GM21360 (cell line): Measurements from ENCODE around the gene MS4A7.
A peak's percentile ranks its signal among the peaks of the same experiment; 100 is the strongest.

Source experiments
- ATAC-seq: cut with Tn5 transposase; IDR thresholded peaks from one replicate; pipeline ENCODE4 v1.9.1; 2021; ENCODE audit warnings: mild to moderate bottlenecking, moderate library complexity; ENCODE audit not compliant: unreplicated experiment

Gene MS4A7

GRCh38 chr11:60370811-60371298 is 7.5 kb upstream of the MS4A7 start:
- no peak for ATAC-seq

GRCh38 chr11:60371386-60371785 is 6.9 kb upstream of the MS4A7 start:
- no peak for ATAC-seq

- no peak for ATAC-seq
Measured at GRCh38 chr11:60371854-60372253, 6.5 kb upstream of the MS4A7 start.

GRCh38 chr11:60372767-60373166 is 5.6 kb upstream of the MS4A7 start:
- no peak for ATAC-seq

GRCh38 chr11:60375316-60375715 is 3.0 kb upstream of the MS4A7 start:
- no peak for ATAC-seq

GRCh38 chr11:60376601-60377000 is 1.7 kb upstream of the MS4A7 start:
- ATAC-seq, result no peak

GRCh38 chr11:60377401-60378136 is 763 bp upstream of the MS4A7 start:
- ATAC-seq, result peak; percentile 52

- ATAC-seq, result peak; percentile 89
Measured at GRCh38 chr11:60389279-60389910, 11.1 kb downstream of the MS4A7 start.

- no peak for ATAC-seq
Measured at GRCh38 chr11:60390419-60390818, 12.1 kb downstream of the MS4A7 start.

GRCh38 chr11:60392361-60392760 is 14.0 kb downstream of the MS4A7 start:
- no peak for ATAC-seq

GRCh38 chr11:60393016-60393415 is 14.7 kb downstream of the MS4A7 start:
- no peak for ATAC-seq

GRCh38 chr11:60394666-60395380 is 16.5 kb downstream of the MS4A7 start:
- ATAC-seq, result no peak

- ATAC-seq, result no peak
Measured at GRCh38 chr11:60396382-60396781, 18.1 kb downstream of the MS4A7 start, which contains the start of gene MS4A14. TSS of gene MS4A14 (plus strand) at chr11:60396459. CDS start at chr11:60396579, 120 bp downstream.

GRCh38 chr11:60396799-60397198 is 18.5 kb downstream of the MS4A7 start:
- ATAC-seq, result peak; percentile 72

GRCh38 chr11:60420015-60420414 is 41.7 kb downstream of the MS4A7 start:
- no peak for ATAC-seq

GRCh38 chr11:60422609-60423008 is 44.3 kb downstream of the MS4A7 start:
- ATAC-seq, result no peak

- ATAC-seq, result no peak
Measured at GRCh38 chr11:60428517-60428916, 50.2 kb downstream of the MS4A7 start.

- ATAC-seq, result no peak
Measured at GRCh38 chr11:60429272-60429671, 50.9 kb downstream of the MS4A7 start, which contains the start of gene MS4A5. TSS of gene MS4A5 (plus strand) at chr11:60429572. CDS start at chr11:60429675, 103 bp downstream.

GRCh38 chr11:60431251-60431650 is 52.9 kb downstream of the MS4A7 start:
- ATAC-seq, result no peak

GRCh38 chr11:60433401-60433800 is 55.1 kb downstream of the MS4A7 start:
- no peak for ATAC-seq
